Endodermal cell (in vitro differentiated cells): Measurements from ENCODE around the gene TF. TPM values are rescaled to one million over a fixed set of nuclear protein-coding genes. Genes with fewer than 3 reads are reported as not detected.

ENCODE experiments used
- DNase-seq: peaks from one replicate; pipeline ENCODE4 v3.0.0-alpha.2; 2017
- H3K27ac ChIP-seq: 2 replicates; pipeline ENCODE4 v1.5.1; 2013; ENCODE audit warnings: mild to moderate bottlenecking, low read depth, low read length, moderate library complexity
- H3K27me3 ChIP-seq: 2 replicates; pipeline ENCODE4 v1.6.1; 2013; ENCODE audit warnings: mild to moderate bottlenecking, low read length, moderate library complexity; ENCODE audit not compliant: insufficient read depth, control insufficient read depth, poor library complexity, severe bottlenecking
- H3K36me3 ChIP-seq: 2 replicates; pipeline ENCODE4 v1.7.0; 2013; ENCODE audit warnings: mild to moderate bottlenecking, low read length, moderate library complexity; ENCODE audit not compliant: control insufficient read depth, insufficient read depth
- H3K4me1 ChIP-seq: one replicate; pipeline ENCODE4 v1.7.0; 2013; ENCODE audit warnings: low read length; ENCODE audit not compliant: control insufficient read depth, insufficient read depth
- H3K4me3 ChIP-seq: 2 replicates; pipeline ENCODE4 v1.5.1; 2013; ENCODE audit warnings: mild to moderate bottlenecking, low read length, moderate library complexity
- H3K9ac ChIP-seq: 2 replicates; pipeline ENCODE4 v1.6.1; 2013; ENCODE audit warnings: mild to moderate bottlenecking, low read length, moderate library complexity; ENCODE audit not compliant: poor library complexity, severe bottlenecking; ENCODE audit errors: extremely low read depth
- H3K9me3 ChIP-seq: 2 replicates; pipeline ENCODE4 v1.6.1; 2013; ENCODE audit warnings: mild to moderate bottlenecking, low read length, moderate library complexity; ENCODE audit not compliant: control insufficient read depth
- H3K27ac Mint-ChIP-seq: 2 replicates; pipeline ENCODE4 v1.8.0; 2020; ENCODE audit warnings: mixed read lengths
- H3K27me3 Mint-ChIP-seq: 2 replicates; pipeline ENCODE4 v1.8.0; 2021; ENCODE audit warnings: mild to moderate bottlenecking, mixed read lengths; ENCODE audit not compliant: insufficient read depth
- H3K36me3 Mint-ChIP-seq: 2 replicates; pipeline ENCODE4 v1.8.0; 2020; ENCODE audit warnings: low read depth, mixed read lengths
- H3K4me1 Mint-ChIP-seq: 2 replicates; pipeline ENCODE4 v1.8.0; 2020; ENCODE audit warnings: mixed read lengths
- H3K4me3 Mint-ChIP-seq: 2 replicates; pipeline ENCODE4 v1.8.0; 2020; ENCODE audit warnings: mild to moderate bottlenecking, moderate library complexity, mixed read lengths
- H3K9me3 Mint-ChIP-seq: 2 replicates; pipeline ENCODE4 v1.8.0; 2020; ENCODE audit warnings: mild to moderate bottlenecking, mixed read lengths
- CTCF ChIP-seq: fragments of 200-600 bp; sonication (generic); conservative IDR thresholded peaks from 2 replicates; pipeline ENCODE4 v1.5.0; 2021; ENCODE audit warnings: antibody characterized with exemption, mild to moderate bottlenecking
- WGBS, 2 experiments: methylation state at CpG; one replicate each; pipeline versions ENCODE4 v1.1.5 to v1.1.7; 2013; ENCODE audit warnings: missing lambda C conversion rate in 2 of 2, mixed read lengths in 1 of 2; ENCODE audit not compliant: insufficient coverage in 1 of 2, insufficient read length in 1 of 2; 5-methylcytosine and 5-hydroxymethylcytosine counted together
- total RNA-seq, 2 donors: library from RNA; stranded (reverse); fragmentation: NEBNext Ultra II Directional in 1 of 2; extraction: Animal tissue kit (Norgen Biotek cat#: 25700) in 1 of 2; gene quantifications; 2 replicates in 1 of 2; 3 replicates in 1 of 2; pipeline ENCODE4 v1.2.1, GENCODE V29; 2021

The TF gene
- total RNA-seq, 2 donors from 2014 or later, result 0.40 to 3.0 TPM

- Histone ChIP-seq H3K4me1 (no peaks in the 10 kb centered on the region), H3K4me3 (no peak overlapping the region), H3K9ac (no peak overlapping the region), H3K9me3 (no peaks in the 10 kb centered on the region), H3K27ac (no peak overlapping the region), H3K27me3 (no peaks in the 10 kb centered on the region), H3K36me3 (no peaks in the 10 kb centered on the region)
- Mint-ChIP-seq H3K36me3 (no peaks in the 10 kb centered on the region), H3K27me3 (no peaks in the 10 kb centered on the region), H3K9me3 (no peaks in the 10 kb centered on the region), H3K27ac (no peak overlapping the region), H3K4me3 (no peak overlapping the region), H3K4me1 (no peaks in the 10 kb centered on the region)
- TF ChIP-seq CTCF, result no peak
- peak; percentile 30 for DNase-seq
- WGBS, 2 experiments, result 88 to 92% methylated on average over 3 to 6 of the region's 6 CpGs
These were observed 90.4 kb downstream of the TF start for GRCh38 chr3:133836497-133837158.

GRCh38 chr3:133837487-133838295 is 91.5 kb downstream of the TF start:
- Histone ChIP-seq H3K9ac (no peak overlapping the region), H3K27me3 (no peaks in the 10 kb centered on the region), H3K27ac (no peak overlapping the region), H3K9me3 (no peaks in the 10 kb centered on the region), H3K36me3 (no peaks in the 10 kb centered on the region), H3K4me1 (no peaks in the 10 kb centered on the region), H3K4me3 (no peak overlapping the region)
- WGBS, 2 experiments, result 91 to 96% methylated on average over 18 to 22 of the region's 22 CpGs
- no peaks in the 10 kb centered on the region for H3K4me1 Mint-ChIP-seq
- H3K9me3 Mint-ChIP-seq, result no peaks in the 10 kb centered on the region
- no peak overlapping the region for H3K4me3 Mint-ChIP-seq
- no peaks in the 10 kb centered on the region for H3K36me3 Mint-ChIP-seq
- DNase-seq, result peak; percentile 27
- no peaks in the 10 kb centered on the region for H3K27me3 Mint-ChIP-seq
- TF ChIP-seq CTCF, result no peak
- H3K27ac Mint-ChIP-seq, result no peak overlapping the region

- H3K27ac Mint-ChIP-seq, result no peak overlapping the region
- no peak overlapping the region for H3K4me3 Mint-ChIP-seq
- no peaks in the 10 kb centered on the region for H3K36me3 Mint-ChIP-seq
- H3K9ac ChIP-seq, result no peak overlapping the region
- no peaks in the 10 kb centered on the region for H3K9me3 ChIP-seq
- TF ChIP-seq CTCF, result no peak
- H3K27me3 Mint-ChIP-seq, result no peaks in the 10 kb centered on the region
- 90 to 96% methylated on average over 4 of the region's 4 CpGs for WGBS, 2 experiments
- no peaks in the 10 kb centered on the region for H3K4me1 Mint-ChIP-seq
- peak; percentile 22 for DNase-seq
- no peaks in the 10 kb centered on the region for H3K9me3 Mint-ChIP-seq
- no peaks in the 10 kb centered on the region for H3K36me3 ChIP-seq
- no peak overlapping the region for H3K4me3 ChIP-seq
- no peaks in the 10 kb centered on the region for H3K4me1 ChIP-seq
- no peaks in the 10 kb centered on the region for H3K27me3 ChIP-seq
- H3K27ac ChIP-seq, result no peak overlapping the region
These were observed 92.2 kb downstream of the TF start for GRCh38 chr3:133838296-133838789.
